Liver (tissue), 9 donors: ENCODE measurements around the gene HLTF. TPM values are rescaled to one million over a fixed set of nuclear protein-coding genes. Genes with fewer than 3 reads are reported as not detected.

Experiments used
- DNase-seq: peaks from one replicate; pipeline ENCODE4 v3.0.0-alpha.2; 2017; ENCODE audit warnings: low spot score
- H3K27ac ChIP-seq, 2 donors: one replicate each; pipeline ENCODE4 v1.7.0; 2013; ENCODE audit warnings: inconsistent platforms in 2 of 2, low read length in 2 of 2, control low read depth in 1 of 2, low read depth in 1 of 2, mild to moderate bottlenecking in 1 of 2
- H3K27me3 ChIP-seq, 4 donors: one replicate each; pipeline versions ENCODE4 v1.6.1 to v1.7.0; 2013; ENCODE audit warnings: low read length in 3 of 4, inconsistent platforms in 1 of 4, mild to moderate bottlenecking in 1 of 4, moderate library complexity in 1 of 4; ENCODE audit not compliant: control insufficient read depth in 4 of 4, insufficient read depth in 4 of 4
- H3K36me3 ChIP-seq, 4 donors: one replicate each; pipeline versions ENCODE4 v1.6.1 to v1.7.0; 2013; ENCODE audit warnings: low read length in 3 of 4, mild to moderate bottlenecking in 3 of 4, low read depth in 1 of 4, moderate library complexity in 1 of 4; ENCODE audit not compliant: control insufficient read depth in 4 of 4, insufficient read depth in 3 of 4
- H3K4me1 ChIP-seq, 4 donors: one replicate each; pipeline versions ENCODE4 v1.6.1 to v1.7.0; 2013; ENCODE audit warnings: low read length in 3 of 4, mild to moderate bottlenecking in 3 of 4, moderate library complexity in 1 of 4; ENCODE audit not compliant: control insufficient read depth in 4 of 4, insufficient read depth in 4 of 4
- H3K4me3 ChIP-seq, 3 donors: one replicate each; pipeline versions ENCODE4 v1.6.1 to v1.7.0; 2013; ENCODE audit warnings: low read length in 3 of 3, control low read depth in 1 of 3, low read depth in 1 of 3, mild to moderate bottlenecking in 1 of 3
- H3K9ac ChIP-seq, 2 donors: one replicate each; pipeline ENCODE4 v1.7.0; 2013; ENCODE audit warnings: low read length in 2 of 2, mild to moderate bottlenecking in 2 of 2, moderate library complexity in 2 of 2, control low read depth in 1 of 2, low read depth in 1 of 2
- H3K9me3 ChIP-seq, 4 donors: one replicate each; pipeline versions ENCODE4 v1.6.1 to v1.7.0; 2013; ENCODE audit warnings: low read length in 3 of 4; ENCODE audit not compliant: control insufficient read depth in 4 of 4
- EGR1 ChIP-seq, 2 donors: IDR thresholded peaks; 2 replicates each; pipeline ENCODE4 v1.6.1; 2016 to 2018; ENCODE audit warnings: antibody characterized with exemption in 2 of 2, low read depth in 2 of 2
- FOXA1 ChIP-seq: IDR thresholded peaks from 2 replicates; pipeline ENCODE4 v1.6.1; 2016; ENCODE audit warnings: antibody characterized with exemption
- FOXA2 ChIP-seq: IDR thresholded peaks from 2 replicates; pipeline ENCODE4 v1.6.1; 2016; ENCODE audit warnings: antibody characterized with exemption
- GABPA ChIP-seq, 2 donors: IDR thresholded peaks in 1 of 2; conservative IDR thresholded peaks in 1 of 2; 2 replicates each; pipeline ENCODE4 v1.6.1; 2016; ENCODE audit warnings: antibody characterized with exemption in 2 of 2, mild to moderate bottlenecking in 1 of 2, moderate library complexity in 1 of 2
- HNF4A ChIP-seq, 2 donors: conservative IDR thresholded peaks; 2 replicates each; pipeline ENCODE4 v1.6.1; 2016; ENCODE audit warnings: antibody characterized with exemption in 2 of 2, mild to moderate bottlenecking in 2 of 2
- HNF4G ChIP-seq: IDR thresholded peaks from 2 replicates; pipeline ENCODE4 v1.6.1; 2016; ENCODE audit warnings: antibody characterized with exemption
- JUND ChIP-seq, 2 donors: IDR thresholded peaks; 2 replicates each; pipeline ENCODE4 v1.6.1; 2016; ENCODE audit warnings: antibody characterized with exemption in 2 of 2
- NR2F2 ChIP-seq: IDR thresholded peaks from 2 replicates; pipeline ENCODE4 v1.6.1; 2016; ENCODE audit warnings: antibody characterized with exemption
- RXRA ChIP-seq, 2 donors: IDR thresholded peaks; 2 replicates each; pipeline ENCODE4 v1.6.1; 2017 to 2018; ENCODE audit warnings: antibody characterized with exemption in 2 of 2, mild to moderate bottlenecking in 1 of 2
- SP1 ChIP-seq: IDR thresholded peaks from 2 replicates; pipeline ENCODE4 v1.6.1; 2018; ENCODE audit warnings: antibody characterized with exemption, mild to moderate bottlenecking
- TAF1 ChIP-seq: conservative IDR thresholded peaks from 2 replicates; pipeline ENCODE4 v1.6.1; 2016; ENCODE audit warnings: antibody characterized with exemption, mild to moderate bottlenecking
- WGBS: extraction: QIAGEN DNeasy Blood & Tissue Kit; methylation state at CpG from one replicate; pipeline ENCODE4 v1.1.7; 2013; 5-methylcytosine and 5-hydroxymethylcytosine counted together
- polyA plus RNA-seq, 2 donors: library from polyadenylated mRNA; stranded (reverse) in 1 of 2; unstranded in 1 of 2; fragments of 200-250 nt in 1 of 2; fragments of >200 nt in 1 of 2; fragmentation: Nextera tagmentation in 1 of 2; extraction: Ambion mirVana in 1 of 2; gene quantifications; one replicate each; pipeline versions ENCODE4 v1.2.1 to v1.2.3, GENCODE V29; 2013 to 2015
- total RNA-seq, 2 donors: library from RNA; depleted of rRNA; stranded (reverse); fragments of >200 nt; gene quantifications; one replicate each; pipeline ENCODE4 v1.2.3, GENCODE V29; 2014
- TF ChIP-seq, protein P1 (sequence below): fragments of 150-350 bp; IDR thresholded peaks from 2 replicates; pipeline ENCODE4 v1.5.1; 2017; ENCODE audit warnings: improper control_type of control experiment, low read depth, low read length; ENCODE audit not compliant: missing input control
- TF ChIP-seq, protein P2 (sequence below): IDR thresholded peaks from 2 replicates; pipeline ENCODE4 v1.6.1; 2016; ENCODE audit warnings: antibody characterized with exemption
- TF ChIP-seq, protein P3 (sequence below): IDR thresholded peaks from 2 replicates; pipeline ENCODE4 v1.6.1; 2016; ENCODE audit warnings: antibody characterized with exemption
- donor health status: healthy.
- donor health status: healthy.
- donor health status: healthy.
- donor health status: healthy.
- donor health status: healthy.

The HLTF gene
- total and polyA plus RNA-seq, 4 donors: 4.1 to 31.7 (median 17.0) TPM

DNA sequence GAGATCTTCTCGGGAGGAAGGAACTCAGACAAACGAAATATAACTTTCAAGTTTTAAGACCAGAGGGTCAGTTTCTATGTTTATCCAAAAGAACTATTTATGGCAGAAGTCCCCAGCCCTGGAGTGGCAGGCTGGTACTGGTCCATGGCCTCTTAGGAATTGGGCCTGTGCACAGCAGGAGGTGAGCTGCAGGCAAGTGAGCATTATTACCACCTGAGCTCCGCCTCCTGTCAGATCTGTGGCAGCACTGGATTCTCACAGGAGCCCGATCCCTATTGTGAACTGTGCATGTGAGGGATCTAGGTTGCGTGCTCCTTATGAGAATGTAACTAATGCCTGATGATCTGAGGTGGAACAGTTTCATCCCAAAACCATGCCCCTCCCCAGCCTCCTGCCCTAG, 28.8 kb upstream of the HLTF start:
- Histone ChIP-seq H3K36me3 (no peaks in the 10 kb centered on the region), H3K27me3 (no peaks in the 10 kb centered on the region), H3K27ac (no peak overlapping the region), H3K4me1 (no peaks in the 10 kb centered on the region), H3K9ac (no peak overlapping the region), H3K4me3 (no peak overlapping the region), H3K9me3 (no peaks in the 10 kb centered on the region)
- DNase-seq: no peak
- TF ChIP-seq RXRA (IDR thresholded peaks at IDR 0.05) (no peak), EGR1 (IDR thresholded peaks at IDR 0.05; ENCODE audit: low read depth in 2 of 2) (no peak), NR2F2 (no peak), JUND (IDR thresholded peaks at IDR 0.05) (no peak), SP1 (no peak), GABPA (IDR thresholded peaks at IDR 0.05 in 1 of 2, conservative IDR thresholded peaks at IDR 0.05 in 1 of 2) (no peak), FOXA1 (no peak), HNF4G (no peak), FOXA2 (no peak), HNF4A (conservative IDR thresholded peaks at IDR 0.05) (no peak), TAF1 (no peak)
- TF ChIP-seq, protein P1, sequence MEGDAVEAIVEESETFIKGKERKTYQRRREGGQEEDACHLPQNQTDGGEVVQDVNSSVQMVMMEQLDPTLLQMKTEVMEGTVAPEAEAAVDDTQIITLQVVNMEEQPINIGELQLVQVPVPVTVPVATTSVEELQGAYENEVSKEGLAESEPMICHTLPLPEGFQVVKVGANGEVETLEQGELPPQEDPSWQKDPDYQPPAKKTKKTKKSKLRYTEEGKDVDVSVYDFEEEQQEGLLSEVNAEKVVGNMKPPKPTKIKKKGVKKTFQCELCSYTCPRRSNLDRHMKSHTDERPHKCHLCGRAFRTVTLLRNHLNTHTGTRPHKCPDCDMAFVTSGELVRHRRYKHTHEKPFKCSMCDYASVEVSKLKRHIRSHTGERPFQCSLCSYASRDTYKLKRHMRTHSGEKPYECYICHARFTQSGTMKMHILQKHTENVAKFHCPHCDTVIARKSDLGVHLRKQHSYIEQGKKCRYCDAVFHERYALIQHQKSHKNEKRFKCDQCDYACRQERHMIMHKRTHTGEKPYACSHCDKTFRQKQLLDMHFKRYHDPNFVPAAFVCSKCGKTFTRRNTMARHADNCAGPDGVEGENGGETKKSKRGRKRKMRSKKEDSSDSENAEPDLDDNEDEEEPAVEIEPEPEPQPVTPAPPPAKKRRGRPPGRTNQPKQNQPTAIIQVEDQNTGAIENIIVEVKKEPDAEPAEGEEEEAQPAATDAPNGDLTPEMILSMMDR: no peak
- TF ChIP-seq, protein P2, sequence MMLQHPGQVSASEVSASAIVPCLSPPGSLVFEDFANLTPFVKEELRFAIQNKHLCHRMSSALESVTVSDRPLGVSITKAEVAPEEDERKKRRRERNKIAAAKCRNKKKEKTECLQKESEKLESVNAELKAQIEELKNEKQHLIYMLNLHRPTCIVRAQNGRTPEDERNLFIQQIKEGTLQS: no peak
- TF ChIP-seq, protein P3, sequence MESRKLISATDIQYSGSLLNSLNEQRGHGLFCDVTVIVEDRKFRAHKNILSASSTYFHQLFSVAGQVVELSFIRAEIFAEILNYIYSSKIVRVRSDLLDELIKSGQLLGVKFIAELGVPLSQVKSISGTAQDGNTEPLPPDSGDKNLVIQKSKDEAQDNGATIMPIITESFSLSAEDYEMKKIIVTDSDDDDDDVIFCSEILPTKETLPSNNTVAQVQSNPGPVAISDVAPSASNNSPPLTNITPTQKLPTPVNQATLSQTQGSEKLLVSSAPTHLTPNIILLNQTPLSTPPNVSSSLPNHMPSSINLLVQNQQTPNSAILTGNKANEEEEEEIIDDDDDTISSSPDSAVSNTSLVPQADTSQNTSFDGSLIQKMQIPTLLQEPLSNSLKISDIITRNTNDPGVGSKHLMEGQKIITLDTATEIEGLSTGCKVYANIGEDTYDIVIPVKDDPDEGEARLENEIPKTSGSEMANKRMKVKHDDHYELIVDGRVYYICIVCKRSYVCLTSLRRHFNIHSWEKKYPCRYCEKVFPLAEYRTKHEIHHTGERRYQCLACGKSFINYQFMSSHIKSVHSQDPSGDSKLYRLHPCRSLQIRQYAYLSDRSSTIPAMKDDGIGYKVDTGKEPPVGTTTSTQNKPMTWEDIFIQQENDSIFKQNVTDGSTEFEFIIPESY: no peak
- 88% methylated on average over 5 of the region's 5 CpGs for WGBS

DNA sequence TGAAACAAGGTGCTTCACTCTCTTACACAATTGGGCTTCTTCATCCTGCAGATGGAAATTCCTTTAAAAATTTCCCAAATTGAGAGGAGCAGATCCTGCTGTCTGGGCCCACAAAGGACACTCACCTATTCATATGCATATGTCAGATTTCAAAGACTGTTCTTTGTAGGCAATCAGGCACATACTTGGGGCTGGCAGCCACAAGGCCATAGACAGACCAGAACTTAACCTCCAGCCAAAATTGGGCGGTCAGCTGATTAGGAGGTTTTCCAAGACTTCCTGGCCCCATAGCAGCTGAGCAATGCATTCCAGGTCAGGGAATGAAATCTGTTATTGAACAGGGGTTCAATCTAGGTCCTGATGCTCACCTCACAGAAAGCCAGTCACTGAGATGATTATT, 28.1 kb upstream of the HLTF start:
- H3K9ac ChIP-seq: no peak overlapping the region
- H3K9me3 ChIP-seq: no peaks in the 10 kb centered on the region
- no peak overlapping the region for H3K27ac ChIP-seq
- TF ChIP-seq, protein P1: no peak
- TF ChIP-seq EGR1 (IDR thresholded peaks at IDR 0.05; ENCODE audit: low read depth in 2 of 2) (no peak), SP1 (no peak), FOXA1 (no peak), TAF1 (no peak)
- TF ChIP-seq, protein P2: no peak
- no peaks in the 10 kb centered on the region for H3K36me3 ChIP-seq
- WGBS: 63% methylated on average over 1 of the region's 1 CpG
- no peak for DNase-seq
- no peaks in the 10 kb centered on the region for H3K4me1 ChIP-seq
- H3K27me3 ChIP-seq: no peaks in the 10 kb centered on the region
- no peak overlapping the region for H3K4me3 ChIP-seq
